Hepatocyte (in vitro differentiated cells): ENCODE measurements around the gene CFAP77.

Experiments used
- CTCF ChIP-seq: fragments of 200-600 bp; sonication (generic); IDR thresholded peaks from 2 replicates; pipeline ENCODE4 v1.5.1; 2016; ENCODE audit warnings: antibody characterized with exemption, mild to moderate bottlenecking; ENCODE audit not compliant: poor library complexity
- EZH2 ChIP-seq: fragments of 200-600 bp; sonication (generic); IDR thresholded peaks from 2 replicates; pipeline ENCODE4 v1.6.1; 2016; ENCODE audit warnings: antibody characterized with exemption, mild to moderate bottlenecking, borderline replicate concordance
- EZH2phosphoT487 ChIP-seq: fragments of 200-600 bp; sonication (generic); IDR thresholded peaks from one replicate; pipeline ENCODE4 v1.6.1; 2018; ENCODE audit warnings: antibody characterized with exemption, mild to moderate bottlenecking, low read depth, moderate library complexity; ENCODE audit not compliant: unreplicated experiment, severe bottlenecking

GRCh38 chr9:132384376-132384775 is 25.6 kb upstream of the CFAP77 start:
- TF ChIP-seq CTCF (no peak), EZH2 (no peak), EZH2phosphoT487 (no peak)
